Erythroblast (primary cell): ENCODE measurements around the gene THRSP.
"Not testable (repeated sequence)": the region's sequence is repeated elsewhere in the genome, so short reads cannot be mapped to it uniquely, and the experiment has no call there.

Experiments
- DNase-seq, 2 experiments: peaks; one replicate each; lab custom pipeline; 2025; lab: John Stamatoyannopoulos, UW
- GATA1 ChIP-seq: IDR thresholded peaks from 2 replicates; pipeline ENCODE4 v1.6.1; 2011; ENCODE audit warnings: low read depth, mild to moderate bottlenecking, control low read depth, low read length, moderate library complexity
- POLR2A ChIP-seq: IDR thresholded peaks from 2 replicates; pipeline ENCODE4 v1.6.1; 2011; ENCODE audit warnings: mild to moderate bottlenecking, low read length

The THRSP gene

GRCh38 chr11:78032090-78032489, 31.6 kb upstream of the THRSP start:
- DNase-seq: no peak
- TF ChIP-seq POLR2A (no peak), GATA1 (no peak)

- DNase-seq: no peak
- TF ChIP-seq POLR2A (no peak), GATA1 (no peak)
Observed at GRCh38 chr11:78033040-78033439, 30.6 kb upstream of the THRSP start.

DNA sequence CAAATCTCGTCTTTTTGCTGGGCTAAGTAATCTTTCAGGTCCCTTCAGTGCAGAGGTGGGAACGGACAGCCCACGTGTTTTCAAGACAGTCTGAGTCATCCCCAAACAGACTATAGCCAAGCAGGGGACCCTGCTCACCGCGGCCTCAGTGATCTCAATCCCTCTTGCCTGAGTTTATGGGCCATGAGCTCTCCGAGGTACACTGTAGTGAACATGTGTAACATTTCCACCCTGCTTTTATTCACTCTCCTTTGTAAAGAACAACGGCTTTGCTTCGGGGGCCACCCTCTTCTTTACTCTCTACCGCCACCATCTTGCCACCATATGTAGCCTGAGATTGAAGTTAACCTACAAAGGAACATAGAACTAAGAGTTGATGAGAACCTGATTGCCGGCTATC, 29.0 kb upstream of the THRSP start:
- DNase-seq: no peak
- TF ChIP-seq GATA1 (no peak), POLR2A (no peak)

DNA sequence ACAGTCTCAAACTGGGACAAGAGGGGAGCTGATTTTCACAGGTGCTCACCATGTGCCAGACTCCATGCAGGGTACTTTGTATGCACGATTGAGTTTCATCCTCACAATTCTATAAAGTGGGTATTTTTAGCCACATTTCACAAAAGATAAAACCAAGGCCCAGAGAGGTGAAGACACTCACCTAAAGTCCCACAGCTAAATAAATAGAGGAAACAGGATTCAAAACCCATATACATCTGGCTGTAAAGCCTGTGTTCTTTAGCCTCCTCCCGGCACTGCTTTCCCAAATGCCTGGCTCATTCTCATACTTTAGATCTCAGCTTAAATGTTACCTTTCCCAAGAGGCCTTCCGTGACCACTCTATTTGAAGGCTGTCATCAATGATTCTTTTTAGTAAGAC, 27.3 kb upstream of the THRSP start:
- TF ChIP-seq GATA1: no peak
- no peak for TF ChIP-seq POLR2A
- DNase-seq: no peak

- no peak for DNase-seq
- TF ChIP-seq POLR2A (no peak), GATA1 (no peak)
Observed at GRCh38 chr11:78037056-78037455, 26.6 kb upstream of the THRSP start.

DNA sequence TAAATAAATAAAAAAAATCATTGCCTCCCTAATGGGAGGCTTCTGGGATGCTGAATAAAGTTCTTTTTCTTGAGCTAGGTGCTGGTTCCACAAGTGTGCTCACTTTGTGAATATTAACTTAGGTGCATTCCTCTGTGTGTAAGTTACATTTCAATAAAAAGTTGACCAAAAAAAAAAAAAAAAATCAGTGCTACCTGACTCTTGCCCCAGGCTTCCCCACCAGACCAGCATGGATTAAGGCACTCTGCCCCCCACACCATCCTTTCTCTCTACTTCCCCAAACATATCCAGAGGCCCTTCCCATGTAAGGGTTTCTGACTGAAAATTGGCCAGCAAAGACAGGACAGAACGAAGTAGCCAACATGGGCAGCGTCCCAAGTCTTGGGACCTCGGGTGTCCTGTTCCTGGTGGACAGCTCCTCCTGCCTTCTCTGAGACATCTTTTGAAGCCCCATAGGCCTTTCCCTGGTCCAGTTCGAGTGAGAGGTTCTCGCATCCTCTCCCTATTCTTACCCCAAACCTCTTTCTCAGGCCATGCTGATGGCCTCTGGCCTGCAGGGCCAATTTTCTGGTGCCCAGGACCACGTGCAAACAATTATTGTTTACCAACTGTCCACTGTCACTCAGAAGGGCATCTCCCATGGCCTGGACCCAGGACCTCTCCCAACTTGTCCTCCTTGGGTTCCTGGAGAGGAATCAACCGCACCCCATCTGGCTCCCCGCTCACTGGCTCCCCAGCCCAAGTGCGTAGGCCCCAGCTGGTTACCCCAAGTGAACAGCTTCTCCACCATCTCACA, 25.6 kb upstream of the THRSP start:
- TF ChIP-seq POLR2A (no peak), GATA1 (no peak)
- DNase-seq: no peak

- no peak for TF ChIP-seq POLR2A
- no peak for TF ChIP-seq GATA1
- DNase-seq: no peak
Observed at GRCh38 chr11:78038697-78039313, 24.9 kb upstream of the THRSP start.

GRCh38 chr11:78039391-78039918, 24.2 kb upstream of the THRSP start:
- TF ChIP-seq GATA1: no peak
- TF ChIP-seq POLR2A: no peak
- no peak for DNase-seq

- no peak for TF ChIP-seq GATA1
- no peak for TF ChIP-seq POLR2A
- DNase-seq: peak; percentile 46 to 53
Observed at GRCh38 chr11:78039919-78040671, 23.6 kb upstream of the THRSP start.

DNA sequence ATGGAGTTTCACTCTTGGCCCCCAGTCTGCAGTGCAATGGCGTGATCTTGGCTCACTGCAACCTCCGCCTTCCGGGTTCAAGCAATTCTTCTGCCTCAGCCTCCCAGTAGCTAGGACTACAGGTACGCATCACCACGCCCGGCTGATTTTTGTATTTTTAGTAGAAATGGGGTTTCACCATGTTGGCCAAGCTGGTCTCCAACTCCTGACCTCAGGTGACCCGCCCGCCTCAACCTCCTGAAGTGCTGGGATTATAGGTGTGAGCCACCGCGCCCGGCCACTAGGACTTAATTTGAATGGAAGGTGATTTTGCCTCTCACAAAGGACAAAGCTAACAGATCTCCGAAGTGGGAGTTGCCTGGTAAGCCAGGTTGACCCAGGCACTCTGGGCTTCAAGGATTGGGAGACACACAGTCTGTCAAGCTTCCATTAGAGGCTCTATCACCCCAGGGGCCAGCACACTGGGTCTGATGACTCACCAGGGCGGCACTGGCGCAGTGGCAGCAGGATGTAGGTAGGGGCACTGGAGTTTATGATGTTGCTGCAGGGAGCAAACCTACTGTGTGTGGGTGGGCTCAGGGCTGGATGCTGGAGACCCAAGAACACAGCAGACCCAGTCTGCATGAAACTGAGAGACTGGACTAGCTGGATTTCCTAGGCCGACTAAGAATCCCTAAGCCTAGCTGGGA, 22.8 kb upstream of the THRSP start:
- no peak for DNase-seq
- TF ChIP-seq GATA1 (no peak), POLR2A (no peak)

DNA sequence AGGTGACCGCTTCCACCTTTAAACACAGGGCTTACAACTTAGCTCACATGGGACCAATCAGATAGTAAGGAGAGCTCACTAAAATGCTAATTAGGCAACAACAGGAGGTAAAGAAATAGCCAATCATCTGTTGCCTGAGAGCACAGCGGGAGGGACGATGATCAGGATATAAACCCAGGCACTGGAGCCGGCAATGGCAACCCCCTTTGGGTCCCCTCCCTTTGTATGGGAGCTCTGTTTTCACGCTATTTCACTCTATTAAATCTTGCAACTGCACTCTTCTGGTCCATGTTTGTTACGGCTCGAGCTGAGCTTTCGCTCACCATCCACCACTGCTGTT, 22.3 kb upstream of the THRSP start:
- DNase-seq: not testable (repeated sequence)

DNA sequence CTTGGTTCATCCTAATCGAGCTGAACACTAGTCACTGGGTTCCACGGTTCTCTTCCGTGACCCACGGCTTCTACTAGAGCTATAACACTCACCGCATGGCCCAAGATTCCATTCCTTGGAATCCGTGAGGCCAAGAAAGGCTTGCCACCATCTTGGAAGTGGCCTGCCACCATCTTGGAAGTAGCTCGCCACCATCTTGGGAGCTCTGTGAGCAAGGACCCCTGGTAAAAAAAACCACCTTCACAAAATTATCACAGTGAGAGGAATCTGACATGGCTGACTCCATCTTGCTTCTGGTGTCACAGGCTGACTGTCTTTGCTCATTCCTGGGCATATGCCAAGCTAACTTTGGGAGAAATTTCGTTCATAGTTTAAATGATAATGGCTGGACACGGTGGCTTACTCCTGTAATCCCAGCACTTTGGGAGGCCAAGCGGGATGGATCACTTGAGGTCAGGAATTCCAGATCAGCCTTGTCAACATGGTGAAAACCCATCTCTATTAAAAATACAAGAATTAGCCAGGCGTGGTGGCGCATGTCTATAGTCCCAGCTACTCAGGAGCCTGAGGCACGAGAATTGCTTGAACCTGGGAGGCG, 21.7 kb upstream of the THRSP start:
- DNase-seq: no peak
- TF ChIP-seq GATA1 (no peak), POLR2A (no peak)

DNA sequence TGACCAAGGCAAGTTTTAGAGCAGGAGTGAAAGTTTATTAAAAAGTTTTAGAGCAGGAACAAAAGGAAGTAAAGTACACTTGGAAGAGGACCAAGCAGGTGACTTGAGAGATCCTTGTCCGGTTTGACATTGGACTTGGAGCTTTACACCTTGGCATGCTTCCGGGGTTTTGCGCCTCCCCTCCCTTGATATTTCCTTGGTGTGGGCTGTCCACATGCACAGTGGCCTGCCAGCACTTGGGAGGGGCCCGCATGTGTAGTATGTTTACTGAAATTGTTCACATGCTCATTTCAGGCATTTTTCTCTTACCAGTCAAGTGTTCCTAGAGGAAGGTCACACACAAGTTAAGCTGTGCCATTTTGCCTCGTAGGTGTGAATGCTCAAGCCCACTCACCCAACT, 19.0 kb upstream of the THRSP start:
- TF ChIP-seq POLR2A (no peak), GATA1 (no peak)
- no peak for DNase-seq
